ENCODE measurements around the gene MAP3K5.

DNA sequence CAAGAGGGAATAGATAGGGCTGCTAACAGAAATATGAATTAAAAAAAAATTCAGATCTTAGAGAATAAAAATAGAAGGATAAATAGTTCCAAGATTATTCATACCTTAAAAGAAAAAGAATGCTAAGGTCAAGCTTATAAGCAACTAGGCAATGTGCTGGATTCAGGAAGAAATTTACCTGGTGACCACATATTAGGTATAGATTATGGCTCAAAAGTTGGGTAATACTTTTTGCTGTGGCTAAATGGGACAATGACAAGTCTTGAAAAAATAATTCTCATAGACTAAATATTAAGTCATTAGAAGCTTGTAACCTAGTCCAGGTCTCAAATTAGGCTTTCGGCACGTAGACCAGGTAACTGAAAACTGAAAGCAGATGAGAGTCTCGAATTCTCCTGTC is 17.2 kb downstream of the MAP3K5 start:
- TF ChIP-seq, protein P1, sequence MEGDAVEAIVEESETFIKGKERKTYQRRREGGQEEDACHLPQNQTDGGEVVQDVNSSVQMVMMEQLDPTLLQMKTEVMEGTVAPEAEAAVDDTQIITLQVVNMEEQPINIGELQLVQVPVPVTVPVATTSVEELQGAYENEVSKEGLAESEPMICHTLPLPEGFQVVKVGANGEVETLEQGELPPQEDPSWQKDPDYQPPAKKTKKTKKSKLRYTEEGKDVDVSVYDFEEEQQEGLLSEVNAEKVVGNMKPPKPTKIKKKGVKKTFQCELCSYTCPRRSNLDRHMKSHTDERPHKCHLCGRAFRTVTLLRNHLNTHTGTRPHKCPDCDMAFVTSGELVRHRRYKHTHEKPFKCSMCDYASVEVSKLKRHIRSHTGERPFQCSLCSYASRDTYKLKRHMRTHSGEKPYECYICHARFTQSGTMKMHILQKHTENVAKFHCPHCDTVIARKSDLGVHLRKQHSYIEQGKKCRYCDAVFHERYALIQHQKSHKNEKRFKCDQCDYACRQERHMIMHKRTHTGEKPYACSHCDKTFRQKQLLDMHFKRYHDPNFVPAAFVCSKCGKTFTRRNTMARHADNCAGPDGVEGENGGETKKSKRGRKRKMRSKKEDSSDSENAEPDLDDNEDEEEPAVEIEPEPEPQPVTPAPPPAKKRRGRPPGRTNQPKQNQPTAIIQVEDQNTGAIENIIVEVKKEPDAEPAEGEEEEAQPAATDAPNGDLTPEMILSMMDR (IDR thresholded peaks at IDR 0.05): no peak
- no peak for TF ChIP-seq POLR2A (IDR thresholded peaks at IDR 0.05)
- no peak for TF ChIP-seq POLR2AphosphoS5 (IDR thresholded peaks at IDR 0.05; ENCODE audit: insufficient read depth in 1 of 2, low read depth in 1 of 2)

Data from vagina (tissue), 2 donors.